Testis (tissue), 2 donors: ENCODE results near the gene BICD2.

Experiments used
- CTCF ChIP-seq, 3 experiments: fragments of 450-650 bp in 2 of 3; fragments of 200-600 bp in 1 of 3; sonication (generic) in 1 of 3; IDR thresholded peaks; one replicate each; pipeline ENCODE4 v1.5.1; 2016 to 2019; ENCODE audit warnings: antibody characterized with exemption in 3 of 3, mild to moderate bottlenecking in 2 of 3, moderate library complexity in 1 of 3
- POLR2A ChIP-seq: fragments of 450-650 bp; IDR thresholded peaks from one replicate; pipeline ENCODE4 v1.6.1; 2017; ENCODE audit warnings: antibody characterized with exemption, mild to moderate bottlenecking, moderate library complexity

- TF ChIP-seq CTCF (IDR thresholded peaks at IDR 0.05): no peak
- no peak for TF ChIP-seq POLR2A
Observed at GRCh38 chr9:92740009-92740408, 24.6 kb downstream of the BICD2 start.
